HG03066 (cell line): ENCODE measurements around the gene CTXN2.
A peak's percentile ranks its signal among the peaks of the same experiment; 100 is the strongest.

ENCODE experiments used
- ATAC-seq: cut with Tn5 transposase; IDR thresholded peaks from one replicate; pipeline ENCODE4 v1.9.1; 2021; ENCODE audit warnings: low read depth; ENCODE audit not compliant: unreplicated experiment

The CTXN2 gene

GRCh38 chr15:48191574-48192225, at the start of gene CTXN2:
CTXN2 (plus strand) TSS chr15:48191665; CDS start chr15:48201301, 9,636 bp downstream.
- ATAC-seq = no peak

- ATAC-seq = no peak
Observed at GRCh38 chr15:48143856-48144255, 47.6 kb upstream of the CTXN2 start.

GRCh38 chr15:48144889-48145288, 46.6 kb upstream of the CTXN2 start:
- no peak for ATAC-seq

- no peak for ATAC-seq
Observed at GRCh38 chr15:48145923-48146322, 45.5 kb upstream of the CTXN2 start.

GRCh38 chr15:48147358-48147757, 44.1 kb upstream of the CTXN2 start:
- ATAC-seq = no peak

- ATAC-seq = no peak
Observed at GRCh38 chr15:48149858-48150257, 41.6 kb upstream of the CTXN2 start.

- no peak for ATAC-seq
Observed at GRCh38 chr15:48153526-48153925, 37.9 kb upstream of the CTXN2 start.

GRCh38 chr15:48168616-48169015, 22.8 kb upstream of the CTXN2 start:
- no peak for ATAC-seq

GRCh38 chr15:48170981-48171380, 20.5 kb upstream of the CTXN2 start:
- ATAC-seq = no peak

- no peak for ATAC-seq
Observed at GRCh38 chr15:48175126-48175525, 16.3 kb upstream of the CTXN2 start.

GRCh38 chr15:48176112-48176511, 15.4 kb upstream of the CTXN2 start:
- no peak for ATAC-seq

- ATAC-seq = no peak
Observed at GRCh38 chr15:48176957-48177356, 14.5 kb upstream of the CTXN2 start.

GRCh38 chr15:48177383-48177765, 14.1 kb upstream of the CTXN2 start:
- peak; percentile 53 for ATAC-seq

GRCh38 chr15:48177766-48178647, 13.5 kb upstream of the CTXN2 start, which contains the start of gene MYEF2:
MYEF2 (minus strand) TSS chr15:48178295; CDS start chr15:48178237, 58 bp downstream.
- peak; percentile 64 for ATAC-seq

- ATAC-seq = no peak
Observed at GRCh38 chr15:48178648-48178931, 12.9 kb upstream of the CTXN2 start.

- no peak for ATAC-seq
Observed at GRCh38 chr15:48182749-48183148, 8.7 kb upstream of the CTXN2 start.

- ATAC-seq = no peak
Observed at GRCh38 chr15:48185529-48185928, 5.9 kb upstream of the CTXN2 start.

GRCh38 chr15:48186271-48186670, 5.2 kb upstream of the CTXN2 start:
- no peak for ATAC-seq

- no peak for ATAC-seq
Observed at GRCh38 chr15:48190932-48191573, 412 bp upstream of the CTXN2 start.

- ATAC-seq = no peak
Observed at GRCh38 chr15:48202068-48202467, 10.6 kb downstream of the CTXN2 start.

GRCh38 chr15:48205981-48206380, 14.5 kb downstream of the CTXN2 start, which contains the start of gene SLC12A1:
SLC12A1 (plus strand) TSS chr15:48206302; CDS start chr15:48207720, 1,418 bp downstream.
- no peak for ATAC-seq
